Neural cell (in vitro differentiated cells): ENCODE results near the gene MBD6. TPM values are rescaled to one million over a fixed set of nuclear protein-coding genes. Genes with fewer than 3 reads are reported as not detected.

Source experiments
- H2AFZ ChIP-seq: fragments of 200-600, 300-800 bp; sonication (generic), shearing (Covaris generic); 2 replicates; pipeline ENCODE4 v1.6.0; 2014; ENCODE audit warnings: low read depth, mild to moderate bottlenecking, antibody characterized with exemption, low read length, moderate library complexity
- H3F3A ChIP-seq: fragments of 200-600 bp; shearing (Covaris generic); 2 replicates; pipeline ENCODE4 v1.6.1; 2016; ENCODE audit warnings: mild to moderate bottlenecking, moderate library complexity, mixed read lengths, antibody characterized with exemption, low read length; ENCODE audit not compliant: insufficient read depth, poor library complexity, severe bottlenecking
- H3K27ac ChIP-seq: fragments of 200-600, 300-800 bp; sonication (generic), shearing (Covaris generic); 2 replicates; pipeline ENCODE4 v1.5.1; 2014; ENCODE audit warnings: mild to moderate bottlenecking, low read length, moderate library complexity
- H3K27me3 ChIP-seq: fragments of 300-800, 200-600 bp; sonication (generic), shearing (Covaris generic); 2 replicates; pipeline ENCODE4 v1.6.0; 2014; ENCODE audit warnings: mild to moderate bottlenecking, low read depth, low read length, moderate library complexity; ENCODE audit not compliant: insufficient read depth
- H3K36me3 ChIP-seq: fragments of 300-800, 200-600 bp; sonication (generic), shearing (Covaris generic); 2 replicates; pipeline ENCODE4 v1.5.1; 2014; ENCODE audit warnings: mild to moderate bottlenecking, antibody characterized with exemption, low read length, moderate library complexity; ENCODE audit not compliant: insufficient read depth
- H3K4me2 ChIP-seq: fragments of 300-800, 200-600 bp; sonication (generic), shearing (Covaris generic); 2 replicates; pipeline ENCODE4 v1.6.0; 2014; ENCODE audit warnings: mild to moderate bottlenecking, low read length
- H3K4me3 ChIP-seq: fragments of 300-800, 200-600 bp; sonication (generic), shearing (Covaris generic); 2 replicates; pipeline ENCODE4 v1.5.1; 2014; ENCODE audit warnings: mild to moderate bottlenecking, low read length, moderate library complexity
- H3K79me2 ChIP-seq: fragments of 200-600 bp; shearing (Covaris generic); replicated peaks from 2 replicates; pipeline ENCODE4 v1.6.0; 2014; ENCODE audit warnings: mild to moderate bottlenecking, low read length, moderate library complexity; ENCODE audit not compliant: insufficient read depth
- H3K9ac ChIP-seq: fragments of 300-800, 200-600 bp; sonication (generic), shearing (Covaris generic); 2 replicates; pipeline ENCODE4 v1.6.1; 2016; ENCODE audit warnings: mild to moderate bottlenecking, low read length, mixed read lengths
- H3K9me2 ChIP-seq: fragments of 200-600 bp; shearing (Covaris generic); 2 replicates; pipeline ENCODE4 v1.6.1; 2016; ENCODE audit warnings: mild to moderate bottlenecking, low read length, mixed read lengths; ENCODE audit not compliant: insufficient read depth
- H3K9me3 ChIP-seq: fragments of 200-600, 300-800 bp; sonication (generic), shearing (Covaris generic); 2 replicates; pipeline ENCODE4 v1.6.1; 2016; ENCODE audit warnings: mild to moderate bottlenecking, mixed run types, low read length, moderate library complexity, mixed read lengths
- H4K20me1 ChIP-seq: fragments of 200-600 bp; shearing (Covaris generic); 2 replicates; pipeline ENCODE4 v1.6.1; 2016; ENCODE audit warnings: mild to moderate bottlenecking, mixed run types; ENCODE audit not compliant: insufficient read depth
- CTCF ChIP-seq: fragments of 450-650 bp; IDR thresholded peaks from 2 replicates; pipeline ENCODE4 v1.5.1; 2014; ENCODE audit warnings: antibody characterized with exemption, mild to moderate bottlenecking, moderate library complexity; ENCODE audit not compliant: poor library complexity, severe bottlenecking
- EP300 ChIP-seq: fragments of 450-650 bp; conservative IDR thresholded peaks from 2 replicates; pipeline ENCODE4 v1.6.1; 2014; ENCODE audit warnings: antibody characterized with exemption, mild to moderate bottlenecking, moderate library complexity; ENCODE audit not compliant: poor library complexity, severe bottlenecking
- EZH2 ChIP-seq: fragments of 200-600, 300-800 bp; shearing (Covaris generic), sonication (generic); IDR thresholded peaks from 2 replicates; pipeline ENCODE4 v1.6.1; 2014; ENCODE audit warnings: antibody characterized with exemption, low read length, borderline replicate concordance, mild to moderate bottlenecking; ENCODE audit not compliant: insufficient read depth, poor library complexity, severe bottlenecking
- MXI1 ChIP-seq: fragments of 450-650 bp; conservative IDR thresholded peaks from 2 replicates; pipeline ENCODE4 v1.6.1; 2014; ENCODE audit warnings: antibody characterized with exemption, mild to moderate bottlenecking; ENCODE audit not compliant: poor library complexity, severe bottlenecking
- POLR2AphosphoS5 ChIP-seq: IDR thresholded peaks from 2 replicates; pipeline ENCODE4 v1.6.1; 2012
- RAD21 ChIP-seq: fragments of 450-650 bp; conservative IDR thresholded peaks from 2 replicates; pipeline ENCODE4 v1.6.1; 2014; ENCODE audit warnings: antibody characterized with exemption, mild to moderate bottlenecking, moderate library complexity
- REST ChIP-seq: IDR thresholded peaks from 2 replicates; pipeline ENCODE4 v1.6.1; 2012; ENCODE audit warnings: borderline replicate concordance
- SMC3 ChIP-seq: fragments of 450-650 bp; conservative IDR thresholded peaks from 2 replicates; pipeline ENCODE4 v1.6.1; 2014; ENCODE audit warnings: antibody characterized with exemption, mild to moderate bottlenecking, moderate library complexity; ENCODE audit not compliant: poor library complexity
- TAF1 ChIP-seq: IDR thresholded peaks from 2 replicates; pipeline ENCODE4 v1.6.1; 2012; ENCODE audit warnings: low read depth
- polyA minus RNA-seq: library from RNA; depleted of rRNA, polyadenylated mRNA; stranded (reverse); fragments of >200 nt; gene quantifications from 2 replicates; pipeline ENCODE4 v1.2.3, GENCODE V29; 2014
- polyA plus RNA-seq: library from polyadenylated mRNA; depleted of rRNA; stranded (reverse); fragments of >200 nt; gene quantifications from 2 replicates; pipeline ENCODE4 v1.2.3, GENCODE V29; 2014

The MBD6 gene
- polyA plus RNA-seq (2.1 and 6.2 TPM in 2 replicates), polyA minus RNA-seq (1.9 and 8.6 TPM in 2 replicates)

GRCh38 chr12:57522011-57522886 is at the start of gene MBD6:
Gene MBD6, plus strand, starts transcription at chr12:57522824. Its CDS starts 1,480 bp downstream, at chr12:57524304.
- Histone ChIP-seq H2AFZ (peak within 1 kb of the TSS; percentile 65), H3K4me2 (peak within 1 kb of the TSS; percentile 94), H3K79me2 (peaks cover 35% of the 10 kb centered on the region), H3F3A (peaks cover 4% of the 10 kb centered on the region), H3K27ac (peak within 1 kb of the TSS; percentile 93), H3K9ac (peak within 1 kb of the TSS; percentile 84), H4K20me1 (no peaks in the 10 kb centered on the region), H3K36me3 (no peaks in the 10 kb centered on the region), H3K27me3 (no peaks in the 10 kb centered on the region), H3K4me3 (peak within 1 kb of the TSS; percentile 86), H3K9me2 (no peaks in the 10 kb centered on the region), H3K9me3 (no peaks in the 10 kb centered on the region)
- TF ChIP-seq REST (peak; percentile 14), TAF1 (peak; percentile 49), EZH2 (no peak), EP300 (peak; percentile 44), POLR2AphosphoS5 (peak; percentile 63), SMC3 (no peak), RAD21 (no peak), MXI1 (peak; percentile 56), CTCF (peak; percentile 21)

GRCh38 chr12:57473392-57473791 is 49.2 kb upstream of the MBD6 start:
- Histone ChIP-seq H3F3A (no peaks in the 10 kb centered on the region), H3K9me2 (no peaks in the 10 kb centered on the region), H2AFZ (no peak overlapping the region), H4K20me1 (no peaks in the 10 kb centered on the region), H3K4me3 (no peak overlapping the region), H3K27ac (no peak overlapping the region), H3K36me3 (no peaks in the 10 kb centered on the region), H3K9me3 (no peaks in the 10 kb centered on the region), H3K4me2 (no peak overlapping the region), H3K9ac (no peak overlapping the region), H3K79me2 (no peaks in the 10 kb centered on the region), H3K27me3 (peaks cover 76% of the 10 kb centered on the region)
- TF ChIP-seq TAF1 = no peak
- no peak for TF ChIP-seq RAD21
- TF ChIP-seq CTCF = no peak
- no peak for TF ChIP-seq EZH2
- no peak for TF ChIP-seq SMC3
- TF ChIP-seq REST = no peak
- TF ChIP-seq MXI1 = no peak
- TF ChIP-seq POLR2AphosphoS5 = no peak
- TF ChIP-seq EP300 = no peak
